Measurements from ENCODE around the gene OXLD1.
A peak's percentile ranks its signal among the peaks of the same experiment; 100 is the strongest.

Gene OXLD1

DNA sequence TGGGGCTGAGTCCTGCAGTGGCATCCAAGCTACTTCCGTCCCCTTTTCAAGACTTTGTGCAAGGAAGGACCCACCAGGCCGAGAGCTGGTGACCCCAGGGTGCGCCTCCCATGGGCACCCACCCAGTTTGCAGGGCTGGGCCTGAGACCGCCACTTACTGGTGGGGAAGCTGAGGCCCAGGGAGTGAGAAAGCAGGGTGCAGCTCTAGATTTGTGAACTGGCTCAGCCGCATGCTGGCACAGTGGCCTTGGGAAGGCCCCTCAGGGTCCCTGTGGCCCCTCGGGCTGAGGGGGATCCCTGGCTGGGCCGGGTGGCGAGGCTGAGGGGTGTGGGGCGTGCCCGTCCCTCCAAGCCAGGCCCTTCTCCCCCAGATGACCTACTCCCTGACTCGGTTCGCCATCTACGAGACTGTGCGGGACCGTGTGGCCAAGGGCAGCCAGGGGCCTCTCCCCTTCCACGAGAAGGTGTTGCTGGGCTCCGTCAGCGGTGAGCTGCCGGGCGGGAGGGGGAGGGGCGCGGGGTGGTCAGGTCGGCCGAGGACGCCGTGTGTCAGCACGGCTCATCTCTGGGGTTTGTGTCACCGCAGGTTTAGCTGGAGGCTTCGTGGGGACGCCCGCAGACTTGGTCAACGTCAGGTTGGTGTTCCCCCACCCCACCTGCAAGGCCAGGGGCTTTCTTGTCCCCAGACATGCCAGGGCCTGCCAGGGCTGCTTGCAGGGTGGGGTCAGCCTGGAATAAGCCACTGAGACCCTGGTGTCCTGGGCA, 48.9 kb upstream of the OXLD1 start:
- ChIA-PET CTCF (interaction anchor here (0.7 kb wide), 1 partner anchor 12 kb away, joined by 4 read pairs; no protein-coding TSS in a partner anchor), POLR2A (interaction anchor here (0.6 to 6.4 kb wide), 6 partner anchors 8 to 941 kb away, joined by 4 to 55 read pairs (median 5); partner anchors contain the start of genes ARL16, HGS and MRPL12)
- TF ChIP-seq KLF8 (tag by site-specific recombination; IDR thresholded peaks at IDR 0.05) (no peak), KLF10 (tag by site-specific recombination; IDR thresholded peaks at IDR 0.05) (no peak), ZNF777 (tag by site-specific recombination; IDR thresholded peaks at IDR 0.05; ENCODE audit: borderline replicate concordance) (no peak), GLIS2 (tag by site-specific recombination; IDR thresholded peaks at IDR 0.05) (peak; percentile 34; the same call in 1 of the 2 replicates), ZNF768 (tag by site-specific recombination; IDR thresholded peaks at IDR 0.05) (no peak), ZBTB48 (tag by site-specific recombination; IDR thresholded peaks at IDR 0.05) (no peak), ZSCAN16 (tag by site-specific recombination; IDR thresholded peaks at IDR 0.05) (no peak), ZNF776 (tag by site-specific recombination; IDR thresholded peaks at IDR 0.05; ENCODE audit: borderline replicate concordance) (no peak), ZNF654 (tag by site-specific recombination; IDR thresholded peaks at IDR 0.05; ENCODE audit: low read depth) (no peak), KLF9 (tag by site-specific recombination; IDR thresholded peaks at IDR 0.05; ENCODE audit: low read depth) (no peak), REPIN1 (tag by site-specific recombination; IDR thresholded peaks at IDR 0.05; ENCODE audit: low read depth) (no peak), ZNF514 (tag by site-specific recombination; IDR thresholded peaks at IDR 0.05) (no peak)
- TF ChIP-seq, protein P1, sequence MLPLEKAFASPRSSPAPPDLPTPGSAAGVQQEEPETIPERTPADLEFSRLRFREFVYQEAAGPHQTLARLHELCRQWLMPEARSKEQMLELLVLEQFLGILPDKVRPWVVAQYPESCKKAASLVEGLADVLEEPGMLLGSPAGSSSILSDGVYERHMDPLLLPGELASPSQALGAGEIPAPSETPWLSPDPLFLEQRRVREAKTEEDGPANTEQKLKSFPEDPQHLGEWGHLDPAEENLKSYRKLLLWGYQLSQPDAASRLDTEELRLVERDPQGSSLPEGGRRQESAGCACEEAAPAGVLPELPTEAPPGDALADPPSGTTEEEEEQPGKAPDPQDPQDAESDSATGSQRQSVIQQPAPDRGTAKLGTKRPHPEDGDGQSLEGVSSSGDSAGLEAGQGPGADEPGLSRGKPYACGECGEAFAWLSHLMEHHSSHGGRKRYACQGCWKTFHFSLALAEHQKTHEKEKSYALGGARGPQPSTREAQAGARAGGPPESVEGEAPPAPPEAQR (tag by site-specific recombination; IDR thresholded peaks at IDR 0.05) = no peak
- TF ChIP-seq, protein P2, sequence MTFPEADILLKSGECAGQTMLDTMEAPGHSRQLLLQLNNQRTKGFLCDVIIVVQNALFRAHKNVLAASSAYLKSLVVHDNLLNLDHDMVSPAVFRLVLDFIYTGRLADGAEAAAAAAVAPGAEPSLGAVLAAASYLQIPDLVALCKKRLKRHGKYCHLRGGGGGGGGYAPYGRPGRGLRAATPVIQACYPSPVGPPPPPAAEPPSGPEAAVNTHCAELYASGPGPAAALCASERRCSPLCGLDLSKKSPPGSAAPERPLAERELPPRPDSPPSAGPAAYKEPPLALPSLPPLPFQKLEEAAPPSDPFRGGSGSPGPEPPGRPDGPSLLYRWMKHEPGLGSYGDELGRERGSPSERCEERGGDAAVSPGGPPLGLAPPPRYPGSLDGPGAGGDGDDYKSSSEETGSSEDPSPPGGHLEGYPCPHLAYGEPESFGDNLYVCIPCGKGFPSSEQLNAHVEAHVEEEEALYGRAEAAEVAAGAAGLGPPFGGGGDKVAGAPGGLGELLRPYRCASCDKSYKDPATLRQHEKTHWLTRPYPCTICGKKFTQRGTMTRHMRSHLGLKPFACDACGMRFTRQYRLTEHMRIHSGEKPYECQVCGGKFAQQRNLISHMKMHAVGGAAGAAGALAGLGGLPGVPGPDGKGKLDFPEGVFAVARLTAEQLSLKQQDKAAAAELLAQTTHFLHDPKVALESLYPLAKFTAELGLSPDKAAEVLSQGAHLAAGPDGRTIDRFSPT (tag by site-specific recombination; IDR thresholded peaks at IDR 0.05) = peak; percentile 11; the same call in 1 of the 2 replicates
- no peaks in the 10 kb centered on the region for H3K9me3 ChIP-seq (ENCODE audit: control insufficient read depth, insufficient read depth, low read depth, low read length)
- H3K4me1 ChIP-seq (ENCODE audit: control insufficient read depth, insufficient read depth, low read length) = peaks cover 9% of the 10 kb centered on the region; the same call in 1 of the 2 replicates
- H3K36me3 ChIP-seq (ENCODE audit: control insufficient read depth in 2 of 2, insufficient read depth in 1 of 2, low read length in 2 of 2) = peaks cover 9 to 64% of the 10 kb centered on the region in 2 experiments; a peak in 2 of 3 replicates
- H3K4me3 ChIP-seq (ENCODE audit: low read depth, low read length) = no peak overlapping the region
- no peak overlapping the region for H3K27ac ChIP-seq (ENCODE audit: extremely low read depth, low read depth, low read length)

DNA sequence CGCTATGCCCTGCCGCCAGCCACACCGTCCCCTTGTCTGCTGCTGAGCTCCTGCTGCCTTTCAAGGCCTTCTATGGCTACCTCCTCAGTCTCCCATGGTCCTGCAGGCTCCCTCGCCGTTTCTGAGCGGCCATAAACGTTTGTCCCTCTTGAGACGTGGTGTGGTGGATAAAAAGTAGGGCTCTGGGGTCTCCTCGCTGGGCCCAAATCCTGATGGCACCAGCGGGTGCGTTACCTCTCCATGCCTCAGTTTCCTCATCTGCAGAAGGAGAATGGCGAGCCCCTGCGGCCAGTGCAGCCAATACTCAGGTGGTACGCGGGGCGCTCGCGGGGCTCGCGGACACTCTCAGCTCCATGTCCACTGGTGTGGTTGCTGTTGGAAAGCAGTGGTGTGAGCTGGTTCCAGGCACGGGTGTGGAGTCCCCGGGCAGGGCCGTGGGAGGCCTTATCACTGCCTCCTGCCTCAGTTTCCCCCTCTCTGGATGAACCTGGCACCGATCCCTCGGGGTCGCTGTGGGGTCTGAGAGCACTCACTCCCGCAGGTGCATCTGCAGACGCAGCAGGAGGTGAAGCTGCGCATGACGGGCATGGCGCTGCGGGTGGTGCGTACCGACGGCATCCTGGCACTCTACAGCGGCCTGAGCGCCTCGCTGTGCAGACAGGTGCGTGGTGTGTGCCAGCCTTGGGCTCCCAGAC, 48.2 kb upstream of the OXLD1 start:
- peaks cover 9% of the 10 kb centered on the region; the same call in 1 of the 2 replicates for H3K4me1 ChIP-seq (ENCODE audit: control insufficient read depth, insufficient read depth, low read length)
- H3K9me3 ChIP-seq (ENCODE audit: control insufficient read depth, insufficient read depth, low read depth, low read length) = no peaks in the 10 kb centered on the region
- H3K4me3 ChIP-seq (ENCODE audit: low read depth, low read length) = no peak overlapping the region
- no peak overlapping the region for H3K27ac ChIP-seq (ENCODE audit: extremely low read depth, low read depth, low read length)
- POLR2A ChIA-PET = interaction anchor here (0.6 to 6.4 kb wide), 6 partner anchors 8 to 283 kb away, joined by 3 to 55 read pairs (median 4); partner anchors contain the start of genes ARL16, HGS and MRPL12
- no peak for TF ChIP-seq ZNF140 (tag by site-specific recombination; IDR thresholded peaks at IDR 0.05)
- no peak for TF ChIP-seq GFI1B (tag by site-specific recombination; IDR thresholded peaks at IDR 0.05)
- TF ChIP-seq, protein P2 (tag by site-specific recombination; IDR thresholded peaks at IDR 0.05) = 0 out of 2 replicates have a peak, but pooled peaks have one; percentile 40
- TF ChIP-seq KLF16 (tag by site-specific recombination; IDR thresholded peaks at IDR 0.05) = no peak
- peaks cover 9 to 57% of the 10 kb centered on the region in 2 experiments; a peak in 2 of 3 replicates for H3K36me3 ChIP-seq (ENCODE audit: control insufficient read depth in 2 of 2, insufficient read depth in 1 of 2, low read length in 2 of 2)
- CTCF ChIA-PET = interaction anchor here (1.7 to 2.6 kb wide), 2 partner anchors 11 to 17 kb away, joined by 5 to 13 read pairs; no protein-coding TSS in a partner anchor
